ENCODE measurements around the gene SLC25A28.

The SLC25A28 gene, protein sequence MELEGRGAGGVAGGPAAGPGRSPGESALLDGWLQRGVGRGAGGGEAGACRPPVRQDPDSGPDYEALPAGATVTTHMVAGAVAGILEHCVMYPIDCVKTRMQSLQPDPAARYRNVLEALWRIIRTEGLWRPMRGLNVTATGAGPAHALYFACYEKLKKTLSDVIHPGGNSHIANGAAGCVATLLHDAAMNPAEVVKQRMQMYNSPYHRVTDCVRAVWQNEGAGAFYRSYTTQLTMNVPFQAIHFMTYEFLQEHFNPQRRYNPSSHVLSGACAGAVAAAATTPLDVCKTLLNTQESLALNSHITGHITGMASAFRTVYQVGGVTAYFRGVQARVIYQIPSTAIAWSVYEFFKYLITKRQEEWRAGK

DNA sequence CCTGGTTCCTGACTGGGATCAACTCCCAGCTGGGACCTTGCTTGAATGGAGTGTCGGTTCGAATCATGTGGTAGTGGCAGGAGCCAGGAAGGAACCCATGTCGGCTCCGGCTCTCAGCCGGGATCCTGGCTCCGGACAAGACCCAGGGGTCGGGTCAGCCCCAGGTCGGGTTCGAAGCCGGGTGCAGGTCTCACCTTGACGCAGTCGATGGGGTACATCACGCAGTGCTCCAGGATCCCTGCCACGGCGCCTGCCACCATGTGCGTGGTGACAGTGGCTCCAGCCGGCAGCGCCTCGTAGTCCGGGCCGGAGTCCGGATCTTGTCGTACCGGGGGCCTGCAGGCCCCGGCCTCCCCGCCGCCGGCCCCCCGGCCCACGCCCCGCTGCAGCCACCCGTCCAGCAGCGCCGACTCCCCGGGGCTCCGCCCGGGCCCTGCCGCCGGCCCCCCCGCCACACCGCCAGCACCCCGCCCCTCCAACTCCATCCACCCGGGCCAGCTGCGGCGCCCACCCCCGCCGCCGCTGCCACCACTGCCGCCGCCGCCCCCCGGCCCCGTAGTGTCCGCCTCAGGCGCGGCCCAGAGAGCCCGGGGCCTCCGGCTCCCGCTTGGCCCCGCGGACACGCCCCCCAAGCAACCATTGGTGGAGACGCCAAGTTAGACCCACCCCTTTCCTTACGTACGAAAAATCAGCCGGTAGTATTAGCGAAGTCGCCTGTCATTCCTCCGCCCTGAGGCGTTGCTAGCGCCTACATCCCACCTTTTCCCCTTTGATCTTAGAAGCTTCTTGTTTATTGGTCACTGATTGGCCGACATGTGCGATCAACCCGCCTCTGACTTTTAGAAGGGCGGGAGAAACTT is at the start of gene SLC25A28:
Gene SLC25A28, minus strand, starts transcription at position 589 of the 860 bp plus-strand sequence. Its CDS starts 104 bp downstream, at position 485.
- peaks cover 40% of the 10 kb centered on the region for H3K79me2 ChIP-seq (ENCODE audit: insufficient read depth, low read length)
- H3K9ac ChIP-seq (ENCODE audit: low read depth, low read length, poor library complexity, severe bottlenecking), result peak within 1 kb of the TSS; percentile 95
- H3K4me1 ChIP-seq (ENCODE audit: insufficient read depth, low read length, poor library complexity, severe bottlenecking), result peaks cover 49% of the 10 kb centered on the region
- no peaks in the 10 kb centered on the region for H3K27me3 ChIP-seq (ENCODE audit: insufficient read depth, low read length, poor library complexity, severe bottlenecking)
- peak within 1 kb of the TSS; percentile 94 for H3K4me2 ChIP-seq (ENCODE audit: low read depth, low read length, poor library complexity, severe bottlenecking)
- H3K9me2 ChIP-seq (replicated peaks; ENCODE audit: low read depth, low read length), result no peaks in the 10 kb centered on the region
- H2AFZ ChIP-seq (ENCODE audit: low read length), result peak within 1 kb of the TSS; percentile 88
- TF ChIP-seq CTCF (conservative IDR thresholded peaks at IDR 0.05; ENCODE audit: low read length) (no peak), EZH2phosphoT487 (IDR thresholded peaks at IDR 0.05; ENCODE audit: borderline replicate concordance) (no peak)
- no peaks in the 10 kb centered on the region for H3K9me3 ChIP-seq (ENCODE audit: insufficient read depth, low read depth, low read length)
- peak within 1 kb of the TSS; percentile 94 for H3K4me3 ChIP-seq (ENCODE audit: low read length, poor library complexity, severe bottlenecking)
- peaks cover 10% of the 10 kb centered on the region for H4K20me1 ChIP-seq (ENCODE audit: insufficient read depth, low read length, poor library complexity, severe bottlenecking)
- no peaks in the 10 kb centered on the region for H3K36me3 ChIP-seq (ENCODE audit: insufficient read depth, low read length)
- H3F3A ChIP-seq (ENCODE audit: low read depth), result no peaks in the 10 kb centered on the region

DNA sequence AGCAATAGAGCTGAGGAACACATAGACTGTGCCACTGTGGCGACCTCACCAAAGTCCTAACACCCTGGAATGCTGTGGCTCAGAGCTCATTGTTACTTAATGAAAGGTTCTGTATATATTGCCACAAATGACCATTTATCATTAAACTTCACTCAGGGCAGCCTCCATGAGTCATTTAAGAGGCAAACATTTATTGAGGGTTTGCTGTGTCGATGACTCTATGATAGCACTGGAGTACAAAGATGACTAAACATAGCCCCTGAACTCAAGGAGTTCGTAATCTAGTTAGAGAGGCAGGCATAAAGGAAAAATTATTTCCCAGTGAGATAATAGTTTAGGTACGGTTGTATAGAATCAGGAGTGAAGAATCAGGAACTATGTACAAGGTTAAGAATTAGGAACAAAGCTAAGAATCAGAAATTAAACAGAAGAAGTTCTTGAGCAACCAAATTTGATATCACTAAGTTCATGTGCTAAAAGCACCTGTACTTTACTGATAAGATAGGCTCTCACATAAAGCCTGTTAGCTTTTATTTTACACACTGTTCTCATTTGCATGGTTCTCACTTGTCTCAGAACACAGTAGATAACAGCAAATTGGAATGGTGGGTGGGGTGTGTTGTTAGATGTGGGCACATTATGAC is 47.0 kb upstream of the SLC25A28 start:
- H3K9me3 ChIP-seq (ENCODE audit: insufficient read depth, low read depth, low read length), result no peaks in the 10 kb centered on the region
- no peaks in the 10 kb centered on the region for H3K27me3 ChIP-seq (ENCODE audit: insufficient read depth, low read length, poor library complexity, severe bottlenecking)
- no peaks in the 10 kb centered on the region for H3K79me2 ChIP-seq (ENCODE audit: insufficient read depth, low read length)
- H3K36me3 ChIP-seq (ENCODE audit: insufficient read depth, low read length), result no peaks in the 10 kb centered on the region
- H3K4me2 ChIP-seq (ENCODE audit: low read depth, low read length, poor library complexity, severe bottlenecking), result peak overlapping the region; percentile 24
- H3K9me2 ChIP-seq (replicated peaks; ENCODE audit: low read depth, low read length), result no peaks in the 10 kb centered on the region
- no peak for TF ChIP-seq CTCF (conservative IDR thresholded peaks at IDR 0.05; ENCODE audit: low read length)
- TF ChIP-seq EZH2phosphoT487 (IDR thresholded peaks at IDR 0.05; ENCODE audit: borderline replicate concordance), result no peak
- no peaks in the 10 kb centered on the region for H4K20me1 ChIP-seq (ENCODE audit: insufficient read depth, low read length, poor library complexity, severe bottlenecking)
- H3F3A ChIP-seq (ENCODE audit: low read depth), result peaks cover 4% of the 10 kb centered on the region; the same call in 1 of the 2 replicates
- H3K4me3 ChIP-seq (ENCODE audit: low read length, poor library complexity, severe bottlenecking), result no peak overlapping the region
- no peak overlapping the region for H3K9ac ChIP-seq (ENCODE audit: low read depth, low read length, poor library complexity, severe bottlenecking)
- no peak overlapping the region for H2AFZ ChIP-seq (ENCODE audit: low read length)
- H3K4me1 ChIP-seq (ENCODE audit: insufficient read depth, low read length, poor library complexity, severe bottlenecking), result peaks cover 12% of the 10 kb centered on the region

DNA sequence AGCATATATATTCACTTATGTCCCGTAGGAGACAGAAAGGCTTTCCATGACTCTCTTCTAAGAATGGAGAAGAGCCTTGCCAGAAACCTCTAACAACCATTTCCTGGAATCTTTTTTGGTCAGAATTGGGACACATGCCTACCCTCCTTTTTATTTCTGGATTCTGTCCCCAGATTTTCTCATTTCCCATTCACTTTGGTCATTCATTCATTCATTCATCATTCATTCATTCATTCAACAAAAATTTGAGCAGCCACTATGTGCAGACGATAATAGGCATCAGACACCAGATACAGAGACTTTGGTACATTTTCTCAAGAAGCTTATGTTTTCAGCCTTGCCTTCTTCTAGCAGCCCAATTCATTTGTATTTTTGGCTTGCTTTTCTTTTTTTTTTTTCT is 45.1 kb upstream of the SLC25A28 start:
- H3K79me2 ChIP-seq (ENCODE audit: insufficient read depth, low read length), result no peaks in the 10 kb centered on the region
- no peaks in the 10 kb centered on the region for H3K27me3 ChIP-seq (ENCODE audit: insufficient read depth, low read length, poor library complexity, severe bottlenecking)
- peaks cover 4% of the 10 kb centered on the region; the same call in 1 of the 2 replicates for H3F3A ChIP-seq (ENCODE audit: low read depth)
- no peaks in the 10 kb centered on the region for H4K20me1 ChIP-seq (ENCODE audit: insufficient read depth, low read length, poor library complexity, severe bottlenecking)
- no peaks in the 10 kb centered on the region for H3K9me2 ChIP-seq (replicated peaks; ENCODE audit: low read depth, low read length)
- TF ChIP-seq CTCF (conservative IDR thresholded peaks at IDR 0.05; ENCODE audit: low read length), result no peak
- TF ChIP-seq EZH2phosphoT487 (IDR thresholded peaks at IDR 0.05; ENCODE audit: borderline replicate concordance), result no peak
- H3K4me2 ChIP-seq (ENCODE audit: low read depth, low read length, poor library complexity, severe bottlenecking), result no peak overlapping the region
- no peaks in the 10 kb centered on the region for H3K36me3 ChIP-seq (ENCODE audit: insufficient read depth, low read length)
- no peak overlapping the region for H2AFZ ChIP-seq (ENCODE audit: low read length)
- no peaks in the 10 kb centered on the region for H3K9me3 ChIP-seq (ENCODE audit: insufficient read depth, low read depth, low read length)
- H3K4me1 ChIP-seq (ENCODE audit: insufficient read depth, low read length, poor library complexity, severe bottlenecking), result peaks cover 18% of the 10 kb centered on the region
- no peak overlapping the region for H3K4me3 ChIP-seq (ENCODE audit: low read length, poor library complexity, severe bottlenecking)
- H3K9ac ChIP-seq (ENCODE audit: low read depth, low read length, poor library complexity, severe bottlenecking), result no peak overlapping the region
